Ovary (tissue), 9 donors: ENCODE results near the gene SELENOT. TPM values are rescaled to one million over a fixed set of nuclear protein-coding genes. Genes with fewer than 3 reads are reported as not detected.
"Not testable (repeated sequence)": the region's sequence is repeated elsewhere in the genome, so short reads cannot be mapped to it uniquely, and the experiment has no call there.

Experiments used
- DNase-seq, 5 donors: peaks; one replicate each; pipeline ENCODE4 v3.0.0-alpha.2; 2019 to 2020
- H3K27ac ChIP-seq, 2 donors: fragments of 200-600 bp; one replicate each; pipeline versions ENCODE4 v1.5.1 to v1.8.0; 2019 to 2022
- H3K27me3 ChIP-seq: fragments of 200-600 bp; one replicate; pipeline ENCODE4 v1.8.0; 2022
- H3K36me3 ChIP-seq: fragments of 200-600 bp; sonication (generic); one replicate; pipeline ENCODE4 v1.5.1; 2019
- H3K4me1 ChIP-seq: one replicate; pipeline ENCODE4 v1.8.1; 2013; ENCODE audit warnings: mild to moderate bottlenecking, moderate library complexity; ENCODE audit not compliant: insufficient read depth
- H3K4me3 ChIP-seq: fragments of 200-600 bp; sonication (generic); one replicate; pipeline ENCODE4 v1.5.1; 2017
- H3K9me3 ChIP-seq, 2 donors: fragments of 200-600 bp in 1 of 2; sonication (generic) in 1 of 2; one replicate each; pipeline versions ENCODE4 v1.5.1 to v1.8.1; 2013 to 2019; ENCODE audit warnings: mild to moderate bottlenecking in 1 of 2, moderate library complexity in 1 of 2
- CTCF ChIP-seq, 3 donors: fragments of 450-650 bp in 2 of 3; fragments of 200-600 bp in 1 of 3; IDR thresholded peaks; one replicate each; pipeline versions ENCODE4 v1.5.1 to v1.8.0; 2016 to 2022; ENCODE audit warnings: antibody characterized with exemption in 3 of 3, mild to moderate bottlenecking in 1 of 3
- EP300 ChIP-seq: sonication (generic); formaldehyde crosslinking; IDR thresholded peaks from one replicate; pipeline ENCODE4 v1.6.1; 2017; ENCODE audit warnings: antibody characterized with exemption
- POLR2A ChIP-seq: fragments of 450-650 bp; IDR thresholded peaks from one replicate; pipeline ENCODE4 v1.6.1; 2017; ENCODE audit warnings: antibody characterized with exemption, mild to moderate bottlenecking, moderate library complexity
- WGBS, 3 donors: extraction: QIAGEN DNeasy Blood & Tissue Kit in 1 of 3; methylation state at CpG; one replicate each; pipeline versions ENCODE4 v1.1.5 to v1.1.7; 2013 to 2017; 5-methylcytosine and 5-hydroxymethylcytosine counted together
- intact Hi-C, 4 donors: fragments of 100-400 bp; cut with DNase I; formaldehyde crosslinking; loops; one replicate each; pipeline versions ENCODE4 v1.11.0 to v1.15.1; 2022 to 2023
- polyA plus RNA-seq, 2 donors: library from polyadenylated mRNA; stranded (reverse); fragments of 200-250 nt in 1 of 2; fragments of 350-450 nt in 1 of 2; fragmentation: Illumina TruSeq in 1 of 2; extraction: RNeasy Lipid Tissue Mini Kit (QIAGEN cat#74804) in 1 of 2; gene quantifications; one replicate each; pipeline ENCODE4 v1.2.3, GENCODE V29; 2013 to 2014
- total RNA-seq, 7 donors: library from RNA; depleted of rRNA in 2 of 7; stranded (reverse); fragments of >200 nt in 2 of 7; fragmentation: NEBNext Ultra II Directional in 3 of 7; extraction: Animal tissue kit (Norgen Biotek cat#: 25700) in 3 of 7; gene quantifications; one replicate each; pipeline versions ENCODE4 v1.1.0 to v1.2.4, GENCODE V29; 2016 to 2023
- donor health status: DM: no; HTN: no; CAD: no; lungs with moderate emphysema.
- donor health status: DM: no; HTN: no; CAD: no.
- donor health status: Bipolar disorder and iron deficiency.
- donor health status: DM: yes; HTN: yes; CAD: no.
- donor health status: DM: no; HTN: no; CAD: no.
- donor health status: DM: yes; HTN: yes; CAD: no.

SELENOT gene
- total and polyA plus RNA-seq, 9 donors = 43.4 to 98.1 (median 69.1) TPM

- intact Hi-C loops = no loop called here
- 87 to 93% (median 91%) methylated on average over 4 of the region's 4 CpGs for WGBS, 3 donors
Measured at GRCh38 chr3:150594150-150594549, 9.0 kb upstream of the SELENOT start.

GRCh38 chr3:150597646-150598045 is 5.5 kb upstream of the SELENOT start:
- TF ChIP-seq EP300 = no peak
- TF ChIP-seq CTCF (IDR thresholded peaks at IDR 0.05) = no peak
- TF ChIP-seq POLR2A = no peak
- Histone ChIP-seq H3K27ac (no peak overlapping the region), H3K9me3 (no peaks in the 10 kb centered on the region), H3K36me3 (no peaks in the 10 kb centered on the region), H3K4me3 (no peak overlapping the region), H3K27me3 (no peaks in the 10 kb centered on the region), H3K4me1 (peaks cover 3% of the 10 kb centered on the region)
- WGBS, 3 donors = 89 to 94% (median 92%) methylated on average over 4 of the region's 4 CpGs
- DNase-seq = no peak
- intact Hi-C loops = no loop called here

More at GRCh38 chr3:150594150-150594549, 9.0 kb upstream of the SELENOT start:
- no peaks in the 10 kb centered on the region for H3K9me3 ChIP-seq
- DNase-seq = no peak
- no peaks in the 10 kb centered on the region for H3K4me1 ChIP-seq
- no peak overlapping the region for H3K4me3 ChIP-seq
- H3K36me3 ChIP-seq = no peaks in the 10 kb centered on the region
- TF ChIP-seq CTCF (IDR thresholded peaks at IDR 0.05) (no peak), POLR2A (no peak), EP300 (no peak)
- H3K27me3 ChIP-seq = no peaks in the 10 kb centered on the region
- no peak overlapping the region for H3K27ac ChIP-seq

- Histone ChIP-seq H3K4me3 (no peak overlapping the region), H3K36me3 (no peaks in the 10 kb centered on the region), H3K9me3 (no peaks in the 10 kb centered on the region), H3K27me3 (no peaks in the 10 kb centered on the region), H3K27ac (no peak overlapping the region), H3K4me1 (peaks cover 5% of the 10 kb centered on the region)
- intact Hi-C loops = loop anchor here in 1 of 4 donors (10.0 kb wide), 1 partner anchor 55 kb away; the partner anchor contains the start of genes EIF2A and SERP1
- WGBS, 3 donors = 68 to 71% (median 69%) methylated on average over 4 of the region's 4 CpGs
- TF ChIP-seq CTCF (IDR thresholded peaks at IDR 0.05) = no peak
- TF ChIP-seq EP300 = no peak
- no peak for TF ChIP-seq POLR2A
- no peak for DNase-seq
Measured at GRCh38 chr3:150599611-150600297, 3.4 kb upstream of the SELENOT start.

- not testable (repeated sequence) for H3K36me3 ChIP-seq, H3K27me3 ChIP-seq, H3K4me3 ChIP-seq, H3K27ac ChIP-seq, H3K4me1 ChIP-seq, H3K9me3 ChIP-seq, DNase-seq
- WGBS, 3 donors = 92 to 95% (median 94%) methylated on average over 13 of the region's 13 CpGs
- intact Hi-C loops = loop anchor here in 1 of 4 donors (10.0 kb wide), 1 partner anchor 56 kb away; the partner anchor contains the start of genes EIF2A and SERP1
Measured at GRCh38 chr3:150600647-150601530, 2.2 kb upstream of the SELENOT start.
